ENCODE data around the gene MAST4.

The MAST4 gene

GRCh38 chr5:67025457-67025856 lies 429.3 kb downstream of the MAST4 start:
- DNase-seq, result no peak
- no peak for TF ChIP-seq CTCF (IDR thresholded peaks at IDR 0.05; ENCODE audit: low read depth, low read length)
- H3K9me3 ChIP-seq, result no peaks in the 10 kb centered on the region
- no peak overlapping the region for H3K4me3 ChIP-seq (ENCODE audit: low read depth, low read length)
- no peaks in the 10 kb centered on the region for H3K36me3 ChIP-seq
- no peaks in the 10 kb centered on the region for H3K27me3 ChIP-seq
- H3K4me1 ChIP-seq, result no peaks in the 10 kb centered on the region; the same call in 1 of the 2 replicates

- no peak overlapping the region for H3K4me3 ChIP-seq (ENCODE audit: low read depth, low read length)
- no peaks in the 10 kb centered on the region for H3K9me3 ChIP-seq
- TF ChIP-seq CTCF (IDR thresholded peaks at IDR 0.05; ENCODE audit: low read depth, low read length), result no peak
- no peaks in the 10 kb centered on the region for H3K36me3 ChIP-seq
- no peak for DNase-seq
- no peaks in the 10 kb centered on the region for H3K27me3 ChIP-seq
- peaks cover 5% of the 10 kb centered on the region for H3K4me1 ChIP-seq
These were observed 430.1 kb downstream of the MAST4 start for GRCh38 chr5:67026278-67026677.

- H3K4me1 ChIP-seq, result peaks cover 10% of the 10 kb centered on the region
- TF ChIP-seq CTCF (IDR thresholded peaks at IDR 0.05; ENCODE audit: low read depth, low read length), result no peak
- H3K27me3 ChIP-seq, result no peaks in the 10 kb centered on the region
- H3K9me3 ChIP-seq, result no peaks in the 10 kb centered on the region
- no peak for DNase-seq
- H3K36me3 ChIP-seq, result no peaks in the 10 kb centered on the region
- H3K4me3 ChIP-seq (ENCODE audit: low read depth, low read length), result no peak overlapping the region
These were observed 431.0 kb downstream of the MAST4 start for GRCh38 chr5:67027171-67027570.

GRCh38 chr5:67028371-67028770 lies 432.2 kb downstream of the MAST4 start:
- TF ChIP-seq CTCF (IDR thresholded peaks at IDR 0.05; ENCODE audit: low read depth, low read length), result no peak
- Histone ChIP-seq H3K9me3 (no peaks in the 10 kb centered on the region), H3K4me3 (ENCODE audit: low read depth, low read length) (no peak overlapping the region), H3K4me1 (peaks cover 10% of the 10 kb centered on the region), H3K27me3 (no peaks in the 10 kb centered on the region), H3K36me3 (no peaks in the 10 kb centered on the region)
- DNase-seq, result no peak

GRCh38 chr5:67028941-67029340 lies 432.7 kb downstream of the MAST4 start:
- Histone ChIP-seq H3K4me3 (ENCODE audit: low read depth, low read length) (no peak overlapping the region), H3K36me3 (no peaks in the 10 kb centered on the region), H3K9me3 (no peaks in the 10 kb centered on the region), H3K4me1 (peaks cover 10% of the 10 kb centered on the region), H3K27me3 (no peaks in the 10 kb centered on the region)
- DNase-seq, result no peak
- TF ChIP-seq CTCF (IDR thresholded peaks at IDR 0.05; ENCODE audit: low read depth, low read length), result no peak

- DNase-seq, result no peak
- Histone ChIP-seq H3K36me3 (no peaks in the 10 kb centered on the region), H3K4me1 (peaks cover 10% of the 10 kb centered on the region), H3K4me3 (ENCODE audit: low read depth, low read length) (no peak overlapping the region), H3K27me3 (no peaks in the 10 kb centered on the region), H3K9me3 (no peaks in the 10 kb centered on the region)
- TF ChIP-seq CTCF (IDR thresholded peaks at IDR 0.05; ENCODE audit: low read depth, low read length), result no peak
These were observed 433.3 kb downstream of the MAST4 start for GRCh38 chr5:67029481-67029880.

Data from BE2C (cell line).